H1 (cell line): ENCODE results near the gene UGT2A2. TPM values are rescaled to one million over a fixed set of nuclear protein-coding genes. Genes with fewer than 3 reads are reported as not detected.

Experiments used
- CTCF ChIA-PET: fragments of 300-600 bp; sonication (Branson Sonifier 250); formaldehyde crosslinking; loops from one replicate; lab custom pipeline; 2021; ENCODE audit not compliant: partially characterized antibody; lab: Charles Lee
- POLR2A ChIA-PET: fragments of 300-600 bp; sonication (Branson Sonifier 250); formaldehyde crosslinking; loops from one replicate; lab custom pipeline; 2021; ENCODE audit warnings: inconsistent platforms; ENCODE audit not compliant: partially characterized antibody; lab: Charles Lee
- DNase-seq, 2 experiments: peaks; one replicate each; pipeline versions ENCODE4 v3.0.0 to v3.0.0-alpha.2; 2010 to 2022; ENCODE audit warnings: low spot score in 2 of 2, low read depth in 1 of 2, mixed read lengths in 1 of 2
- FAIRE-seq: peaks from 2 replicates; lab custom pipeline; 2011; peaks lifted over from hg19 to GRCh38; lab: Jason Lieb, UNC
- H2AFZ ChIP-seq: 2 replicates; pipeline ENCODE4 v1.8.1; 2012; ENCODE audit warnings: low read length, inconsistent platforms
- H2AK5ac ChIP-seq: 2 replicates; pipeline ENCODE4 v1.6.1; 2013; ENCODE audit warnings: low read depth, low read length
- H2BK120ac ChIP-seq: replicated peaks from 2 replicates; pipeline ENCODE3; 2013; ENCODE audit warnings: low read depth, low read length, inconsistent platforms
- H2BK12ac ChIP-seq: 2 replicates; pipeline ENCODE4 v1.6.1; 2013; ENCODE audit warnings: low read depth, low read length
- H2BK15ac ChIP-seq: 2 replicates; pipeline ENCODE4 v1.6.1; 2013; ENCODE audit warnings: low read length
- H2BK20ac ChIP-seq: 2 replicates; pipeline ENCODE4 v1.6.1; 2013; ENCODE audit warnings: low read length
- H2BK5ac ChIP-seq: 2 replicates; pipeline ENCODE4 v1.6.1; 2013; ENCODE audit warnings: low read depth, low read length
- H3K14ac ChIP-seq: 2 replicates; pipeline ENCODE4 v1.6.1; 2013; ENCODE audit warnings: inconsistent platforms; ENCODE audit not compliant: insufficient read length
- H3K18ac ChIP-seq: 2 replicates; pipeline ENCODE4 v1.6.1; 2013; ENCODE audit warnings: low read length; ENCODE audit errors: extremely low read depth
- H3K23ac ChIP-seq: 2 replicates; pipeline ENCODE4 v1.6.1; 2013; ENCODE audit warnings: inconsistent platforms; ENCODE audit not compliant: insufficient read length
- H3K23me2 ChIP-seq: 2 replicates; pipeline ENCODE4 v1.6.1; 2013; ENCODE audit warnings: low read depth, low read length
- H3K27ac ChIP-seq: 2 replicates; pipeline ENCODE4 v1.6.1; 2011; ENCODE audit warnings: low read depth, low read length, inconsistent platforms
- H3K27me3 ChIP-seq, 4 experiments: replicated peaks in 1 of 4; 1 replicate in 1 of 4; 2 replicates in 3 of 4; pipeline versions ENCODE4 v1.6.1 to v1.8.1; 2011 to 2013; ENCODE audit warnings: low read length in 3 of 4, mild to moderate bottlenecking in 3 of 4, inconsistent platforms in 2 of 4, mixed read lengths in 2 of 4, moderate library complexity in 1 of 4; ENCODE audit not compliant: control insufficient read depth in 3 of 4, insufficient read depth in 3 of 4; ENCODE audit errors: extremely low read depth in 1 of 4
- H3K36me3 ChIP-seq, 4 experiments: 2 replicates each; pipeline versions ENCODE4 v1.6.1 to v1.8.1; 2011 to 2013; ENCODE audit warnings: mild to moderate bottlenecking in 4 of 4, low read length in 3 of 4, moderate library complexity in 2 of 4, control low read depth in 1 of 4, inconsistent platforms in 1 of 4; ENCODE audit not compliant: insufficient read depth in 4 of 4, control insufficient read depth in 2 of 4
- H3K4ac ChIP-seq: replicated peaks from 2 replicates; pipeline ENCODE3; 2013; ENCODE audit warnings: low read length, low read depth, mixed read lengths, inconsistent platforms; ENCODE audit not compliant: insufficient read length
- H3K4me1 ChIP-seq, 4 experiments: replicated peaks in 1 of 4; 1 replicate in 1 of 4; 2 replicates in 3 of 4; pipeline versions ENCODE4 v1.6.1 to v1.8.1; 2011 to 2013; ENCODE audit warnings: low read length in 3 of 4, inconsistent platforms in 2 of 4, mixed read lengths in 1 of 4; ENCODE audit not compliant: insufficient read depth in 4 of 4, control insufficient read depth in 3 of 4
- H3K4me2 ChIP-seq, 2 experiments: 2 replicates each; pipeline versions ENCODE4 v1.6.1 to v1.8.1; 2011 to 2013; ENCODE audit warnings: low read depth in 2 of 2, low read length in 2 of 2, control low read depth in 1 of 2, inconsistent platforms in 1 of 2, mild to moderate bottlenecking in 1 of 2; ENCODE audit not compliant: insufficient read depth in 1 of 2
- H3K4me3 ChIP-seq, 4 experiments: fragments of 200-600, 300-600 bp in 1 of 4; sonication (generic), shearing (Covaris generic), sonication (Bioruptor Twin) in 1 of 4; 2 replicates each; pipeline versions ENCODE4 v1.5.1 to v1.8.1; 2011 to 2016; ENCODE audit warnings: low read length in 4 of 4, low read depth in 3 of 4, control low read depth in 2 of 4, inconsistent platforms in 2 of 4, mild to moderate bottlenecking in 2 of 4, mixed read lengths in 1 of 4, moderate library complexity in 1 of 4; ENCODE audit not compliant: insufficient read depth in 2 of 4; ENCODE audit errors: extremely low read depth in 1 of 4
- H3K56ac ChIP-seq: replicated peaks from 2 replicates; pipeline ENCODE3; 2013; ENCODE audit warnings: low read depth, mild to moderate bottlenecking, mixed read lengths, low read length, inconsistent platforms; ENCODE audit not compliant: insufficient read length
- H3K79me1 ChIP-seq: 2 replicates; pipeline ENCODE4 v1.6.1; 2013; ENCODE audit warnings: low read depth, low read length, control low read depth
- H3K79me2 ChIP-seq, 2 experiments: 2 replicates each; pipeline versions ENCODE4 v1.6.1 to v1.8.1; 2012 to 2013; ENCODE audit warnings: low read length in 2 of 2, mild to moderate bottlenecking in 2 of 2, inconsistent platforms in 1 of 2; ENCODE audit not compliant: insufficient read depth in 2 of 2, control insufficient read depth in 1 of 2
- H3K9ac ChIP-seq, 4 experiments: replicated peaks in 1 of 4; 1 replicate in 1 of 4; 2 replicates in 3 of 4; pipeline versions ENCODE4 v1.6.1 to v1.8.1; 2011 to 2013; ENCODE audit warnings: low read depth in 3 of 4, low read length in 3 of 4, control low read depth in 2 of 4, mild to moderate bottlenecking in 2 of 4, moderate library complexity in 2 of 4, inconsistent platforms in 1 of 4; ENCODE audit errors: extremely low read depth in 1 of 4
- H3K9me3 ChIP-seq, 2 experiments: 2 replicates each; pipeline versions ENCODE4 v1.6.1 to v1.8.1; 2012 to 2013; ENCODE audit warnings: mild to moderate bottlenecking in 2 of 2, moderate library complexity in 2 of 2, control low read depth in 1 of 2, inconsistent platforms in 1 of 2, low read depth in 1 of 2, low read length in 1 of 2, mixed read lengths in 1 of 2; ENCODE audit not compliant: insufficient read depth in 2 of 2
- H4K20me1 ChIP-seq, 2 experiments: replicated peaks in 1 of 2; 2 replicates each; pipeline versions ENCODE3 to v1.8.1; 2011 to 2013; ENCODE audit warnings: inconsistent platforms in 2 of 2, low read length in 2 of 2, mild to moderate bottlenecking in 1 of 2; ENCODE audit not compliant: insufficient read depth in 2 of 2, control insufficient read depth in 1 of 2
- H4K5ac ChIP-seq: 2 replicates; pipeline ENCODE4 v1.6.1; 2013; ENCODE audit warnings: low read length, low read depth, mixed read lengths, inconsistent platforms; ENCODE audit not compliant: insufficient read length
- H4K8ac ChIP-seq: 2 replicates; pipeline ENCODE4 v1.8.0; 2013; ENCODE audit warnings: mild to moderate bottlenecking, moderate library complexity, low read length, inconsistent platforms; ENCODE audit not compliant: insufficient read depth; ENCODE audit errors: extremely low read depth
- H4K91ac ChIP-seq: replicated peaks from 2 replicates; pipeline ENCODE3; 2013; ENCODE audit warnings: low read length, mixed read lengths, inconsistent platforms; ENCODE audit not compliant: insufficient read length
- BRCA1 ChIP-seq: IDR thresholded peaks from 2 replicates; pipeline ENCODE4 v1.6.1; 2012; ENCODE audit warnings: low read depth, low read length, improper control_type of control experiment
- CEBPB ChIP-seq: IDR thresholded peaks from 2 replicates; pipeline ENCODE4 v1.6.1; 2012; ENCODE audit warnings: low read depth, low read length
- KDM5A ChIP-seq: fragments of 200-600 bp; IDR thresholded peaks from 2 replicates; pipeline ENCODE4 v1.7.1; 2012; ENCODE audit warnings: mild to moderate bottlenecking, low read length, inconsistent platforms, mixed read lengths
- NANOG ChIP-seq: IDR thresholded peaks from 2 replicates; pipeline ENCODE4 v1.6.1; 2011; ENCODE audit warnings: low read length, low read depth, mild to moderate bottlenecking, inconsistent platforms; ENCODE audit not compliant: insufficient read depth, poor library complexity, severe bottlenecking
- NRF1 ChIP-seq: IDR thresholded peaks from 2 replicates; pipeline ENCODE4 v1.6.1; 2011; ENCODE audit warnings: mild to moderate bottlenecking, low read depth, low read length, improper control_type of control experiment
- YY1 ChIP-seq: IDR thresholded peaks from 2 replicates; pipeline ENCODE4 v1.6.1; 2011; ENCODE audit warnings: low read depth, mild to moderate bottlenecking, low read length
- WGBS, 2 experiments: shearing (Covaris generic) in 1 of 2; methylation state at CpG; one replicate each; pipeline versions ENCODE4 v1.1.6 to v1.1.7; 2013 to 2015; ENCODE audit warnings: low lambda C conversion rate in 2 of 2, mixed read lengths in 2 of 2, inconsistent platforms in 1 of 2, low coverage in 1 of 2, missing lambda C conversion rate in 1 of 2; ENCODE audit not compliant: insufficient replicate concordance in 2 of 2, insufficient coverage in 1 of 2, insufficient read length in 1 of 2; ENCODE audit errors: extremely low coverage in 1 of 2, missing lambda C conversion rate in 1 of 2; 5-methylcytosine and 5-hydroxymethylcytosine counted together
- polyA plus RNA-seq, 7 experiments: library from polyadenylated mRNA; depleted of rRNA in 3 of 7; stranded (reverse) in 5 of 7; unstranded in 2 of 7; fragments of >200 nt in 5 of 7; fragments of 200-250 nt in 2 of 7; gene quantifications; 1 replicate in 5 of 7; 2 replicates in 1 of 7; 4 replicates in 1 of 7; pipeline versions ENCODE4 v1.2.1 to v1.2.3, GENCODE V29; 2011 to 2013; ENCODE audit warnings: missing spikeins in 2 of 7, mixed read lengths in 2 of 7
- total RNA-seq: library from RNA; stranded (reverse); fragmentation: NEBNext Ultra II Directional; extraction: Animal tissue kit (Norgen Biotek cat#: 25700); gene quantifications from 2 replicates; pipeline ENCODE4 v1.2.1, GENCODE V29; 2021
- TF ChIP-seq, protein P1 (sequence below): IDR thresholded peaks from 2 replicates; pipeline ENCODE4 v1.6.1; 2011; ENCODE audit warnings: low read length, improper control_type of control experiment
- TF ChIP-seq, protein P2 (sequence below): IDR thresholded peaks from 2 replicates; pipeline ENCODE4 v1.6.1; 2012; ENCODE audit warnings: inconsistent platforms
- TF ChIP-seq, protein P3 (sequence below): IDR thresholded peaks from 2 replicates; pipeline ENCODE4 v1.6.1; 2012; ENCODE audit warnings: inconsistent platforms
- TF ChIP-seq, protein P4 (sequence below): IDR thresholded peaks from 2 replicates; pipeline ENCODE4 v1.6.1; 2011; ENCODE audit warnings: low read depth, mild to moderate bottlenecking, low read length; ENCODE audit not compliant: insufficient read depth

UGT2A2 gene
- total and polyA plus RNA-seq, 2 of the 8 experiments (the other 6 are each of a cell fraction or from before 2014, with no cell fraction given): not detected

DNA sequence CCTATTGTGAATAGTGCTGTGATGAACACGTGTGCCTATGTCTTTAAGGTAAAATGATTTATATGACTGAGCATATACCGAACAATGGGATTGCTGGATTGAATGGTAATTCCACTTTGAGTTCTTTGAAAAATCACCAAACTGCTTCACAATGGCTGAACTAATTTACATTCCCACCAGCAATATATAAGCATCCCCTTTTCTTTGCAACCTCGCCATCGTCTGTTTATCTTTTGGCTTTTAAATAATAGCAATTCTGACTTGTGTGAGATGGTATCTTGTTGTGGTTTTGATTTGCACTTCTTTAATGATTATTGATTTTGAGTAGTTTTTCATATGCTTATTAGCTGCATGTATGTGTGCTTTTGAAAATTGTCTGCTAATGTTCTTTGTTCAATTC lies 45.4 kb upstream of the UGT2A2 start:
- Histone ChIP-seq H2BK120ac (no peak overlapping the region), H3K9me3 (no peaks in the 10 kb centered on the region), H3K4ac (no peak overlapping the region), H3K23ac (no peak overlapping the region), H4K5ac (no peak overlapping the region), H3K4me2 (no peak overlapping the region), H3K27ac (no peak overlapping the region), H3K14ac (no peak overlapping the region), H3K23me2 (no peaks in the 10 kb centered on the region), H2BK5ac (no peak overlapping the region), H4K8ac (no peak overlapping the region), H2AFZ (no peak overlapping the region), H3K18ac (no peak overlapping the region), H3K4me3 (no peak overlapping the region), H3K27me3 (no peaks in the 10 kb centered on the region), H4K20me1 (no peaks in the 10 kb centered on the region), H2AK5ac (no peak overlapping the region), H3K79me2 (no peaks in the 10 kb centered on the region), H2BK12ac (no peak overlapping the region), H3K36me3 (no peaks in the 10 kb centered on the region), H2BK20ac (no peak overlapping the region), H4K91ac (no peak overlapping the region), H3K4me1 (no peaks in the 10 kb centered on the region), H3K9ac (no peak overlapping the region), H3K79me1 (no peaks in the 10 kb centered on the region), H3K56ac (no peak overlapping the region), H2BK15ac (no peak overlapping the region)
- POLR2A ChIA-PET: no interaction called here
- CTCF ChIA-PET: interaction anchor here (0.5 to 2.2 kb wide), 2 partner anchors 196 to 702 kb away, joined by 3 to 11 read pairs; no protein-coding TSS in a partner anchor
- DNase-seq: no peak
- FAIRE-seq: no peak
- TF ChIP-seq, protein P1, sequence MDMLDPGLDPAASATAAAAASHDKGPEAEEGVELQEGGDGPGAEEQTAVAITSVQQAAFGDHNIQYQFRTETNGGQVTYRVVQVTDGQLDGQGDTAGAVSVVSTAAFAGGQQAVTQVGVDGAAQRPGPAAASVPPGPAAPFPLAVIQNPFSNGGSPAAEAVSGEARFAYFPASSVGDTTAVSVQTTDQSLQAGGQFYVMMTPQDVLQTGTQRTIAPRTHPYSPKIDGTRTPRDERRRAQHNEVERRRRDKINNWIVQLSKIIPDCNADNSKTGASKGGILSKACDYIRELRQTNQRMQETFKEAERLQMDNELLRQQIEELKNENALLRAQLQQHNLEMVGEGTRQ: no peak
- TF ChIP-seq CEBPB: no peak
- TF ChIP-seq, protein P2, sequence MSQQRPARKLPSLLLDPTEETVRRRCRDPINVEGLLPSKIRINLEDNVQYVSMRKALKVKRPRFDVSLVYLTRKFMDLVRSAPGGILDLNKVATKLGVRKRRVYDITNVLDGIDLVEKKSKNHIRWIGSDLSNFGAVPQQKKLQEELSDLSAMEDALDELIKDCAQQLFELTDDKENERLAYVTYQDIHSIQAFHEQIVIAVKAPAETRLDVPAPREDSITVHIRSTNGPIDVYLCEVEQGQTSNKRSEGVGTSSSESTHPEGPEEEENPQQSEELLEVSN: no peak
- no peak for TF ChIP-seq KDM5A
- no peak for TF ChIP-seq YY1
- TF ChIP-seq BRCA1: no peak
- TF ChIP-seq, protein P3, sequence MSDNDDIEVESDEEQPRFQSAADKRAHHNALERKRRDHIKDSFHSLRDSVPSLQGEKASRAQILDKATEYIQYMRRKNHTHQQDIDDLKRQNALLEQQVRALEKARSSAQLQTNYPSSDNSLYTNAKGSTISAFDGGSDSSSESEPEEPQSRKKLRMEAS: no peak
- TF ChIP-seq, protein P4, sequence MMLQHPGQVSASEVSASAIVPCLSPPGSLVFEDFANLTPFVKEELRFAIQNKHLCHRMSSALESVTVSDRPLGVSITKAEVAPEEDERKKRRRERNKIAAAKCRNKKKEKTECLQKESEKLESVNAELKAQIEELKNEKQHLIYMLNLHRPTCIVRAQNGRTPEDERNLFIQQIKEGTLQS: no peak
- no peak for TF ChIP-seq NRF1
- TF ChIP-seq NANOG: no peak
- WGBS, 2 experiments: 68% methylated on average over 4 of the region's 4 CpGs; no CpG with 5 or more reads in 1 of the 2 experiments
